GM19455 (cell line): ENCODE results near the gene HOXB8.

ENCODE experiments used
- ATAC-seq: cut with Tn5 transposase; IDR thresholded peaks from one replicate; pipeline ENCODE4 v1.9.1; 2021; ENCODE audit not compliant: unreplicated experiment

The HOXB8 gene

DNA sequence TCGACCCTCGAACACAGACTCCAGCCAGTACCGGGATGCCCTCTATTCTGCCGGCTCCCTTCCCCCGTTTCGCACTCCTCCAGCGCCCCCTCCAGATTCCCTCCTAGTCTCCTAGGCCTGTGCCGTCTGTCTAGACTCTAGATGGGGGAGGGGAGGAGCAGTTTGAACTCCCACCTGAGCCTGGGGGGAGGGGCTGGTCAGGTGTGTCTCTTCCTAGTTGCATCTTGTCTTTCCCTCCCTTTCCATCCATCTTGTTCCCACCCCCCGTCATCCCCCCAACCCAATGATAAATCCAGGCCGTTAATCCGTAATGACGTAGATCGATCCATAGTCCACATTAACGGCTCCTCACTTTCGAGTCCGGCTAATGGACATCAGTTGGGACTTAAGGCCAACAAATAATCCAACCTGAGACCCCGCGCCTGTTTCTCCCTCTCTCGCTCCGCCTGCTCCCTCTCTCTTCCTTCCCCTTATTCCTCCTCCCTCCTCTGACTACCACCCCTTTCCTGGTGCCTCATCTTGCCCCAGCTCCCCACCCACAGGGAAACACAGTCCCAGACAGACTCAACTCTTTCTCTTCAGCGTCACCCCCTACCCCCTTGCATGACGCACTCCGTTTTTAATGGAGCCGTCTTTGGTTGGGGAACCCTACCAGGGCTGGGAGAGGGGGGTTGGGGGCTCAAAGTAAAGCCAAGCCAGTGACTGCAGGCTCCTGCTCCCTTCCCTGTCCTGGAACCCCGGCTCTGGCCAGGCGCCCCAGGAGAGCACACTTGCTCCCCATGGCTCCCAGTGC, 18.2 kb downstream of the HOXB8 start:
- ATAC-seq, result no peak

DNA sequence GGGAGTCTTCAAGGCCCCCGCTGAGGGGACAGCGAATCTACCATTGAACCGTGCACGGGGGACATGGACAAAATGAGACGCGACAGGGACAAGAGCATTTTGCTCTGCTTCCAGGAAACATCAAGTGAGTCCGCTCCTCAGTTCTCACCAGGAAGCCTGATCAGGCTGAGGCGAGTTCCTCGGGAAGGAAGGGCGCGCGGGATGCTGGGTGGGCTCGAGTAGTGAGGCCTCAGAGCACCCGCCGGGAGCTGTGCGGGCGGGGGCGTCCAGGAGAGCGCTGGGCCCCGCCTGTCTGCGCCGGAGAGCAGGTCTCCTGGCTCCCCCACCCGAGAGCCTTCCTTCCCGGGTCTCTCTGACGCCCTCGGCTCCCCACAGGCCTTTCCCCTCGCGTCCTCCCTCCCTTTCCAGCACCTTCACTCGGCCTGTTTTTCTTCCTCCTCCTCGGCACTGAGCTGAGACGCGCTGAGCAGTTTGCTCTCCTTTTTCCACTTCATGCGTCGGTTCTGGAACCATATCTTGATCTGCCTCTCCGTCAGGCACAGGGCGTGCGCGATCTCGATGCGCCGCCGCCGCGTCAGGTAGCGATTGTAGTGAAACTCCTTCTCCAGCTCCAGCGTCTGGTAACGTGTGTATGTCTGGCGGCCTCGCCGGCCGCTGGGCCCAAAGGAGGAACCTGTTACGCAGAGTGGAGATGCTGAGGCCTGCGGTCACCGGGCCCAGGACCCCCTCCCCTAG, 18.9 kb downstream of the HOXB8 start:
- ATAC-seq, result no peak

DNA sequence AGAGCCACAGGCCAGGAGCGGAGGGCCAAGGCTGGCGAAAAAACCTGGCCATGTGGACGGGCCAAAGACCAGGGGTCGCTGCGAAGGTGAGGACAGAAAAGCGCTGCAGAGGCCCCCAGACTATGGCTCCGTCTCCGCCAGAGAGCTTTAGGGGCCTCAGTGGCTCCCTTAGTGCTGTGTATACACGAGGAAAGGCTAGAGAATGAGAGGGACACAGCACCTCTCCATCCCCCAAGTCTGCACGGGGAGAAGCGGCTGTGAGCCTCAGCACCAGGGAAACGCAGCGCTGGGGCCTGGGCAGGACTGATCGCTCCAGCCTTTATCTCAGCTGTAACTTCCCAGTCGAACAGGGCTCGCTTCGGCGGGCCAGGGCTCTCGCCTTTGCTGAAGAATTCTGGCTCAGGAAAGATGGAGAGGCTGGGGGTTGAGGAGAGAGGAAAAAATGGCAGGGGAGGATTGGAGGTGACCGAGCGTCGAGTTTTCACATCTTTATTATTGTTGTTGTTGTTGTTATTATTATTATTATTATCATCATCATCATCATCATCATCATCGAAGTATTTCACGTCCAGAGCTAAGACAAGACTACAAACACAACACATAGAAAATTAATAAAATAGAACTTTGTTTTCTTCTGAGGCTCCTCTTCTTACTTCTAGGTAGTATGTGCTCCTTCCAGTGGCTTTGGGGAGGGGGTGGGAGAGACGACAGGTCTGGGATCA, 19.7 kb downstream of the HOXB8 start:
- no peak for ATAC-seq

- ATAC-seq, result no peak
Measured at GRCh38 chr17:48594538-48595277, 20.4 kb downstream of the HOXB8 start.

GRCh38 chr17:48593840-48594537, 21.1 kb downstream of the HOXB8 start:
- no peak for ATAC-seq

DNA sequence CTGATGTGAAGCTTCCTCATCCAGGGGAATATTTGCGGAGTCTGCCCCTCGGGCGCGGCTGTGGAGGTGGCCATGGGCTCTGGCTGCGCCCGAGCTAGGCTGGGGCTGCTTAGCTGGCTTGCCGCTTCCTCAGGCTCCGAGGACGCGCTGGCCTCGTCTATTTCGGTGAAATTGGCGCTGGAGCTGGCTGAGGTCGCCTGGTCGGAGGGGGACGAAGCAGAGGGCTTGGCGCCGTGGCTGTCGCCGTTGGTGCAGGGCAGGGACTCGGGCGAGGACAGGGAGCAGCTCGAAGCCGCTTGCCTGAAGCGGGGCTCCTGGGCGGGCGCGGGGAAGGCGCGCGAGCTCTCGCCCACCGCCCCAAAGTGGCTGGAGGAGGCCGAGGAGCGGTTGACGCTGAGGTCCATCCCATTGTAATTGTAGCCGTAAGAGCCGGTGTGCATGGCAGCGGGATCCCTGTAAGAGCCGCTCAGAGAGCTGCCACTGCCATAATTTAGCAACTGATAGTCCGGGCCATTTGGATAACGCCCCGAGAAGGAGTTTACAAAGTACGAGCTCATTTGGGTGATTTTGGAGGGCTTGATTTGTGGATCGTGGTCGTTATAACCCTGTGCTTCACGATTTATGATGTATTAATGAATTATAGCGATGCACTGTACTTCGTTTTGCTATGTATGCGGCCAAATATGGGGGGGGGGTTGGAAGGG, 21.8 kb downstream of the HOXB8 start, which contains the start of gene HOXB5:
Gene HOXB5, minus strand, starts transcription at position 654 of the 704 bp plus-strand sequence. Its CDS starts 97 bp downstream, at position 557.
- ATAC-seq, result no peak

DNA sequence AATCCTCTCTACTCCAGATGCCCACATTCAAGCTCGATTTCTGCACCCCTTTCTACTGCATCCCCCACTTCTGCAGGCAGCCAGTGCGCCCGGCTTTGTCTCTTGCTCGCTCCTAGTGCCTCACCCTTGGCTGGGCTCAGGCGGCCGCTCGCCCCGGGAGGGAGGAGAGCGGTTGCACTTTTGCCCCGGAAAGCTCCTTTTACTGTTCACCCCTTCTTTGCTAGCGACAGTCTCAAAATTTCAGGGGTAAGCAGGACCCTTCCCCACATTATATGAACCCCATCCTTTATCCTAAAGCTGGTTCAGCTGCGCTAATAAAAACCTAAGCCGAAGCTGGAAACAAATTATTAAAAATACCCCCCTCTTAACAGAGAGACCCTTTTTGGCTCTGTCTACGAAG, 22.5 kb downstream of the HOXB8 start:
- ATAC-seq, result no peak

DNA sequence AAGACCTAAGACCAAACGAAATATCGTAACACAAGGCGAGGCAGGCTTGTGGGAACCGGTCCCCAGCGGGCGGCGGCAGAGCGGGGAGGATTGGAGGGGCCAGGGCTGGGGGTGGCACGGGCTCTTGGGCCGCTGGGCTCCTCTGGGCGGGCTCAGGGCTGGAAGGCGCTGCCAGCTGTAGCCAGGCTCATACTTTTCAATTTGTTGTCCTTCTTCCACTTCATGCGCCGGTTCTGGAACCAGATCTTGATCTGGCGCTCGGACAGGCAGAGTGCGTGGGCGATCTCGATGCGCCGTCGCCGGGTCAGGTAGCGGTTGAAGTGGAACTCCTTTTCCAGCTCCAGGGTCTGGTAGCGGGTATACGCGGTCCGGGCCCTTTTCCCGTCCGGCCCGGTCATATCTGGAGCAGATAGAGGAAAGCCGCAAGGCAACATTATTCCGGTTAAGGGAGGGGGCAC, 23.0 kb downstream of the HOXB8 start:
- ATAC-seq, result no peak

GRCh38 chr17:48591255-48592056, 23.6 kb downstream of the HOXB8 start:
- ATAC-seq, result no peak

GRCh38 chr17:48590607-48591161, 24.4 kb downstream of the HOXB8 start:
- no peak for ATAC-seq

- no peak for ATAC-seq
Measured at GRCh38 chr17:48589831-48590606, 25.1 kb downstream of the HOXB8 start, which contains the start of gene HOXB3. TSS of gene HOXB3 (minus strand) at chr17:48590241. CDS start at chr17:48552474, 37,767 bp downstream.

DNA sequence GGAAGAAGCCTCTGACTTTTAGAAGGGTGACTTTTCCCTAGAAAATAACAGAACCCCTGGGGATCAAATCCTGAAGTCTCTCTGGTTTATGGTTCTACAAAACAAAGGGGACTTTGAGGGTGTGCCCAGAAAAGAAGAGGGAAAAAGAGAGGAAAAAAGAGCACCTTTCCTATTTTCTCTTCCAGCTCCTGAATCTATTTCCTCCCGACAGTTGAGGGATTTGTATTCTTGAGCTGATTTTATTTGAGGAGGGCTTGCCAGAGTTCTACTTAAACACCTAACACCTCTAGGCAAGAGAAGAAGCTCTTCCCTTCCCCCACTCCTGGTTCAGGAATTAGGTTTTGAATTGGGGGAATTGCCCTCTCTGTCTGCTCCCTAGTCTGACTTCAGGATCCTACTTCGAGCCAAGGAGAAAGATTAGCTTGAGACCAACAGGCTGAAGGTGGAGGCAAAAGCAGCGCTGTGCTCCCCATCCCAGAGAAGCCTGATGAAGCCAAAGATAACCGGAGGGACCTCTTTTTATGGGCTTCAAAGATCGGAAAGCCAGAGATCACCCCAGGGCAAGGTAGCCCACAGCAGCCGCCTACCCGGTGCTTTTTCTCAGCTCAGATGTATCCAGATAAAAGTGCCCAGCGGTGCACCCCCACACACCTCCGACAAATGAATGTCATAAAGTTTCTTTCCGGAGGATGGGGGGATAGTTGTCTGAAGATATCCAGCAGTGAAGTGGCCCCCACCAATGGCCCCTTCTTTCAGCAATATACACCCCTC, 25.8 kb downstream of the HOXB8 start:
- ATAC-seq, result no peak

- ATAC-seq, result no peak
Measured at GRCh38 chr17:48588528-48588927, 26.6 kb downstream of the HOXB8 start.

- no peak for ATAC-seq
Measured at GRCh38 chr17:48588074-48588415, 27.0 kb downstream of the HOXB8 start.

DNA sequence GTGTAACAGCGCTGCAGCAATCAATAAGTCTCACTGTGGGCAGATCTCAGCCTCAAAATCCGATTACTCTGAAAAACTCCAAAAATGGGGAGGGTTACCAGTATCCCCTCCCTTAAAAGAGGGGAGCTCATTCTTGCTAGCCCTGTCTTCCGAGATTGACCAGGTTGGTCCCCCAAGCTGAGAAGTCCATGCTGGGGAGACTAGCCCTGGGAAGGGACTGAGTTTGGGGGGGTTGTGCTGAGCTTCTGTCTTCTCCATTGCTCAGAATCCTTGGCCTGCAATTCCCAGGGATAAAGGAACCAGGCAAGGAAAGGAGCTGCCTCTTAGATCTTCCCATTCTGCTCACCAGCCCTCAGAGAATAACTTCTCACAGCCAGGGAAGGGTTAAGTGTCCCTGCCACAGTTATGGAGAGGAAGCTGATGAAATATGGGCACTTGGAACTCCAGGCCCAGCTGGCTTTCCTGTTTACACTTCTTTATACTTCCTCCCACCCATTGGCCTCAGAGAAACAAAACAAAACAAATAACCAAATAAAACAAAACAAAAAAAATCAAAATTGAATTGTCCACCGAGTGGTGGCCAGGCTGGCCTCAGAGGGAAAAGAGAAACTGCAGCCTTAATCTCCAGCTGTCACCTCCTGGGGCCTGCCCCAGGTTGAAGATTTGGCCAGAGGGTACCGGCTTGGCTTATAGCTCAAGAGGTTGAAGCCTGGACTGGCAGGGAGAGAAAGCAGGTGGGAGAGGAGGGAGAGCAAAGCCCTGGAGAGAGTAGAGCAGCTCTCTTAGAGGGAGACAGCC, 27.6 kb downstream of the HOXB8 start:
- ATAC-seq, result no peak
